Ishikawa (cell line): ENCODE data around the gene KLRF2.

Experiments
- CEBPB ChIP-seq: IDR thresholded peaks from 2 replicates; pipeline ENCODE4 v1.6.1; 2012
- CREB1 ChIP-seq: IDR thresholded peaks from 2 replicates; pipeline ENCODE4 v1.6.1; 2012; ENCODE audit warnings: low read depth
- EGR1 ChIP-seq: IDR thresholded peaks from 2 replicates; pipeline ENCODE4 v1.6.1; 2012
- EP300 ChIP-seq: IDR thresholded peaks from 2 replicates; pipeline ENCODE4 v1.6.1; 2012; ENCODE audit warnings: borderline replicate concordance
- NFIC ChIP-seq: IDR thresholded peaks from 2 replicates; pipeline ENCODE4 v1.6.1; 2012
- RAD21 ChIP-seq: IDR thresholded peaks from 2 replicates; pipeline ENCODE4 v1.6.1; 2012; ENCODE audit warnings: low read depth
- TAF1 ChIP-seq: IDR thresholded peaks from 2 replicates; pipeline ENCODE4 v1.6.1; 2012; ENCODE audit warnings: low read depth, mild to moderate bottlenecking
- TCF12 ChIP-seq: IDR thresholded peaks from 2 replicates; pipeline ENCODE4 v1.6.1; 2012; ENCODE audit warnings: low read depth
- TEAD4 ChIP-seq: IDR thresholded peaks from 2 replicates; pipeline ENCODE4 v1.6.1; 2012
- USF1 ChIP-seq: IDR thresholded peaks from 2 replicates; pipeline ENCODE4 v1.6.1; 2012
- YY1 ChIP-seq: IDR thresholded peaks from 2 replicates; pipeline ENCODE4 v1.6.1; 2012; ENCODE audit warnings: low read depth
- ZBTB7A ChIP-seq: IDR thresholded peaks from 2 replicates; pipeline ENCODE4 v1.6.1; 2012; ENCODE audit warnings: low read depth
- TF ChIP-seq, protein P1 (sequence below): IDR thresholded peaks from 2 replicates; pipeline ENCODE4 v1.6.1; 2012; ENCODE audit warnings: low read depth, mild to moderate bottlenecking
- TF ChIP-seq, protein P2 (sequence below): IDR thresholded peaks from 2 replicates; pipeline ENCODE4 v1.6.1; 2012

GRCh38 chr12:9867531-9867930, 13.8 kb upstream of the KLRF2 start:
- TF ChIP-seq EP300 = no peak
- TF ChIP-seq CREB1 = no peak
- TF ChIP-seq, protein P1, sequence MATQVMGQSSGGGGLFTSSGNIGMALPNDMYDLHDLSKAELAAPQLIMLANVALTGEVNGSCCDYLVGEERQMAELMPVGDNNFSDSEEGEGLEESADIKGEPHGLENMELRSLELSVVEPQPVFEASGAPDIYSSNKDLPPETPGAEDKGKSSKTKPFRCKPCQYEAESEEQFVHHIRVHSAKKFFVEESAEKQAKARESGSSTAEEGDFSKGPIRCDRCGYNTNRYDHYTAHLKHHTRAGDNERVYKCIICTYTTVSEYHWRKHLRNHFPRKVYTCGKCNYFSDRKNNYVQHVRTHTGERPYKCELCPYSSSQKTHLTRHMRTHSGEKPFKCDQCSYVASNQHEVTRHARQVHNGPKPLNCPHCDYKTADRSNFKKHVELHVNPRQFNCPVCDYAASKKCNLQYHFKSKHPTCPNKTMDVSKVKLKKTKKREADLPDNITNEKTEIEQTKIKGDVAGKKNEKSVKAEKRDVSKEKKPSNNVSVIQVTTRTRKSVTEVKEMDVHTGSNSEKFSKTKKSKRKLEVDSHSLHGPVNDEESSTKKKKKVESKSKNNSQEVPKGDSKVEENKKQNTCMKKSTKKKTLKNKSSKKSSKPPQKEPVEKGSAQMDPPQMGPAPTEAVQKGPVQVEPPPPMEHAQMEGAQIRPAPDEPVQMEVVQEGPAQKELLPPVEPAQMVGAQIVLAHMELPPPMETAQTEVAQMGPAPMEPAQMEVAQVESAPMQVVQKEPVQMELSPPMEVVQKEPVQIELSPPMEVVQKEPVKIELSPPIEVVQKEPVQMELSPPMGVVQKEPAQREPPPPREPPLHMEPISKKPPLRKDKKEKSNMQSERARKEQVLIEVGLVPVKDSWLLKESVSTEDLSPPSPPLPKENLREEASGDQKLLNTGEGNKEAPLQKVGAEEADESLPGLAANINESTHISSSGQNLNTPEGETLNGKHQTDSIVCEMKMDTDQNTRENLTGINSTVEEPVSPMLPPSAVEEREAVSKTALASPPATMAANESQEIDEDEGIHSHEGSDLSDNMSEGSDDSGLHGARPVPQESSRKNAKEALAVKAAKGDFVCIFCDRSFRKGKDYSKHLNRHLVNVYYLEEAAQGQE = no peak
- TF ChIP-seq RAD21 = no peak
- TF ChIP-seq EGR1 = no peak
- no peak for TF ChIP-seq YY1
- no peak for TF ChIP-seq TAF1
- TF ChIP-seq TCF12 = no peak
- TF ChIP-seq USF1 = no peak
- no peak for TF ChIP-seq ZBTB7A
- no peak for TF ChIP-seq NFIC
- no peak for TF ChIP-seq CEBPB
- no peak for TF ChIP-seq TEAD4
- TF ChIP-seq, protein P2, sequence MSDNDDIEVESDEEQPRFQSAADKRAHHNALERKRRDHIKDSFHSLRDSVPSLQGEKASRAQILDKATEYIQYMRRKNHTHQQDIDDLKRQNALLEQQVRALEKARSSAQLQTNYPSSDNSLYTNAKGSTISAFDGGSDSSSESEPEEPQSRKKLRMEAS = no peak
